SK-N-SH (cell line): Measurements from ENCODE around the gene HPS5. TPM values are rescaled to one million over a fixed set of nuclear protein-coding genes. Genes with fewer than 3 reads are reported as not detected.
"Not testable (repeated sequence)": the region's sequence is repeated elsewhere in the genome, so short reads cannot be mapped to it uniquely, and the experiment has no call there.

Experiments
- CTCF ChIA-PET: fragments of 300-600, 350-600 bp; formaldehyde crosslinking; extraction: SDS; loops from one replicate; lab custom pipeline; 2021; lab: Yijun Ruan, JAX
- POLR2A ChIA-PET: fragments of 350-600 bp; sonication (Branson Sonifier 250); formaldehyde crosslinking; extraction: SDS; loops from one replicate; lab custom pipeline; 2020; ENCODE audit warnings: antibody characterized with exemption, inconsistent platforms; lab: Yijun Ruan, JAX
- DNase-seq: peaks from one replicate; pipeline ENCODE4 v3.0.0; 2012
- H2AFZ ChIP-seq: fragments of 200-600 bp; sonication (generic); 2 replicates; pipeline ENCODE4 v1.8.1; 2016; ENCODE audit warnings: antibody characterized with exemption, mild to moderate bottlenecking, low read depth
- H3F3A ChIP-seq: fragments of 200-600 bp; sonication (generic); replicated peaks from 2 replicates; pipeline ENCODE3; 2016; ENCODE audit warnings: antibody characterized with exemption, mild to moderate bottlenecking; ENCODE audit not compliant: insufficient read depth
- H3K27ac ChIP-seq, 2 experiments: fragments of 200-500 bp in 1 of 2; fragments of 200-600 bp in 1 of 2; sonication (Bioruptor generic) in 1 of 2; sonication (generic), shearing (Covaris generic) in 1 of 2; 2 replicates each; pipeline versions ENCODE4 v1.5.1 to v1.6.1; 2014 to 2016; ENCODE audit warnings: low read depth in 2 of 2, inconsistent platforms in 1 of 2, low read length in 1 of 2, mild to moderate bottlenecking in 1 of 2, mixed read lengths in 1 of 2
- H3K27me3 ChIP-seq: fragments of 200-600 bp; sonication (generic), shearing (Covaris generic); 2 replicates; pipeline ENCODE4 v1.6.1; 2016; ENCODE audit warnings: mixed run types; ENCODE audit not compliant: insufficient read depth
- H3K36me3 ChIP-seq, 2 experiments: fragments of 200-500 bp in 1 of 2; fragments of 200-600 bp in 1 of 2; sonication (Bioruptor generic) in 1 of 2; sonication (generic) in 1 of 2; replicated peaks in 1 of 2; 2 replicates each; pipeline versions ENCODE3 to v1.5.1; 2014 to 2016; ENCODE audit warnings: low read length in 1 of 2, mild to moderate bottlenecking in 1 of 2; ENCODE audit not compliant: insufficient read depth in 2 of 2, control insufficient read depth in 1 of 2
- H3K4me1 ChIP-seq, 2 experiments: fragments of 200-500 bp in 1 of 2; fragments of 200-600 bp in 1 of 2; sonication (Bioruptor generic) in 1 of 2; sonication (generic), shearing (Covaris generic) in 1 of 2; 2 replicates each; pipeline versions ENCODE4 v1.5.1 to v1.6.1; 2014 to 2016; ENCODE audit warnings: low read depth in 1 of 2, low read length in 1 of 2, mixed run types in 1 of 2; ENCODE audit not compliant: insufficient read depth in 2 of 2, control insufficient read depth in 1 of 2
- H3K4me2 ChIP-seq: fragments of 200-600 bp; sonication (generic), shearing (Covaris generic); 2 replicates; pipeline ENCODE4 v1.6.1; 2017; ENCODE audit warnings: mixed run types
- H3K4me3 ChIP-seq, 2 experiments: fragments of 200-500 bp in 1 of 2; fragments of 200-600 bp in 1 of 2; sonication (Bioruptor generic) in 1 of 2; sonication (generic), shearing (Covaris generic) in 1 of 2; 2 replicates each; pipeline versions ENCODE4 v1.5.1 to v1.8.1; 2014 to 2016; ENCODE audit warnings: low read depth in 2 of 2, inconsistent platforms in 1 of 2, low read length in 1 of 2, mild to moderate bottlenecking in 1 of 2, mixed read lengths in 1 of 2, moderate library complexity in 1 of 2
- H3K79me2 ChIP-seq: fragments of 200-600 bp; sonication (generic); 2 replicates; pipeline ENCODE4 v1.8.1; 2017; ENCODE audit warnings: mild to moderate bottlenecking; ENCODE audit not compliant: insufficient read depth
- H3K9ac ChIP-seq: fragments of 200-600 bp; sonication (generic); 2 replicates; pipeline ENCODE4 v1.6.1; 2017; ENCODE audit warnings: mixed run types
- H3K9me2 ChIP-seq: fragments of 200-600 bp; sonication (generic); 2 replicates; pipeline ENCODE4 v1.6.1; 2017; ENCODE audit warnings: mixed run types
- H3K9me3 ChIP-seq: fragments of 200-600 bp; sonication (generic); 2 replicates; pipeline ENCODE4 v1.6.1; 2017; ENCODE audit warnings: mixed run types, mild to moderate bottlenecking, moderate library complexity
- H4K20me1 ChIP-seq: fragments of 200-600 bp; sonication (generic); 2 replicates; pipeline ENCODE4 v1.6.1; 2017; ENCODE audit warnings: mild to moderate bottlenecking, mixed run types; ENCODE audit not compliant: insufficient read depth
- FOSL2 ChIP-seq: IDR thresholded peaks from 2 replicates; pipeline ENCODE4 v1.4.0; 2012; ENCODE audit warnings: low read depth, mild to moderate bottlenecking, moderate library complexity, borderline replicate concordance
- MXI1 ChIP-seq: IDR thresholded peaks from 2 replicates; pipeline ENCODE4 v1.6.1; 2012; ENCODE audit warnings: mild to moderate bottlenecking, low read depth, low read length, improper control_type of control experiment
- POLR2AphosphoS5 ChIP-seq: IDR thresholded peaks from 2 replicates; pipeline ENCODE4 v1.6.1; 2012; ENCODE audit warnings: low read depth, low read length
- RAD21 ChIP-seq: IDR thresholded peaks from 2 replicates; pipeline ENCODE4 v1.6.1; 2012; ENCODE audit warnings: mild to moderate bottlenecking, low read length
- TAF1 ChIP-seq: IDR thresholded peaks from 2 replicates; pipeline ENCODE4 v1.6.1; 2012; ENCODE audit warnings: low read depth, mild to moderate bottlenecking, low read length, moderate library complexity, borderline replicate concordance
- TEAD4 ChIP-seq: IDR thresholded peaks from 2 replicates; pipeline ENCODE4 v1.4.0; 2012; ENCODE audit warnings: mild to moderate bottlenecking, borderline replicate concordance; ENCODE audit not compliant: insufficient read depth
- WGBS: methylation state at CpG from one replicate; pipeline ENCODE4 v1.1.6; 2017; ENCODE audit warnings: low lambda C conversion rate; 5-methylcytosine and 5-hydroxymethylcytosine counted together
- polyA plus RNA-seq, 3 experiments: library from polyadenylated mRNA; depleted of rRNA; stranded (reverse); fragments of >200 nt; gene quantifications; 2 replicates each; pipeline ENCODE4 v1.2.3, GENCODE V29; 2012
- TF ChIP-seq, protein P1 (sequence below): fragments of 150-350 bp; IDR thresholded peaks from 2 replicates; pipeline ENCODE4 v1.6.1; 2017; ENCODE audit warnings: antibody characterized with exemption, low read length, low read depth, borderline replicate concordance
- TF ChIP-seq, protein P2 (sequence below): fragments of 150-350 bp; IDR thresholded peaks from 2 replicates; pipeline ENCODE4 v1.6.1; 2016; ENCODE audit warnings: mild to moderate bottlenecking, low read depth, low read length
- TF ChIP-seq, protein P3 (sequence below): IDR thresholded peaks from 2 replicates; pipeline ENCODE4 v1.4.0; 2012; ENCODE audit warnings: low read depth

The HPS5 gene
- polyA plus RNA-seq, 1 of the 3 experiments (the other 2 are of a cell fraction) = 8.2 TPM

DNA sequence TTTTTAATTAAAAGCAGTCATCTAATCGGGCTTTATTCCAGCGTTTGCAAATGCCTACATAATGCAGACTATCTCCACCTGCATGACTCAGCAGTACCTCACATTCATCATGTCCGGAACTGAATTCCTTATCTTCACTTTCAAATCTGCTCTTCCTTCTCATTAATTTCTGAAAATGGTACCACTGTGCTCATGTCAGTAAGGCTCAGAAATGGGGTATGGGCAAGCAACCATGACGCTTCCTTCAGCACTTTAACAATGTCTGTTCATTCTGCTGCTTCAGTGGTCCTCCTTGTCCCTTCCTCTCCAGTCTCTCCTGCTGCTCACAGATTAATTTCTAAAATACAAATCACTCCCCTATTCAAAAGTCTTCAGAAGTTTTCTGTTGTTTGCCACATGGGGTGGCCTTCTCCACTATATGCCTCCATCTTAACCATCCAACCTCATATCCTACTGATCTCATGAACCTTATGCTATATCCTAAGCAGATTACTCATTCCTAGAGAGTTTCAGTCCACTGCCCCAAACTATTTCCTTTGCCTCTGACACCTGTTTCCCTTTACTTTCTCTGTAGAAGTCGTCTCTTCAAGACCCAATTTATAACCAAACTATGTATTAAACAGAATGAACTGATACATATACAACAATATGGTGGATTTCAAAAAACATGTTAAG lies 7.4 kb upstream of the HPS5 start (continued):
- TF ChIP-seq MXI1 (no peak), TEAD4 (no peak), FOSL2 (peak; percentile 21; the same call in 1 of the 2 replicates), RAD21 (no peak), TAF1 (no peak), POLR2AphosphoS5 (peak; percentile 53; the same call in 1 of the 2 replicates)
- TF ChIP-seq, protein P1, sequence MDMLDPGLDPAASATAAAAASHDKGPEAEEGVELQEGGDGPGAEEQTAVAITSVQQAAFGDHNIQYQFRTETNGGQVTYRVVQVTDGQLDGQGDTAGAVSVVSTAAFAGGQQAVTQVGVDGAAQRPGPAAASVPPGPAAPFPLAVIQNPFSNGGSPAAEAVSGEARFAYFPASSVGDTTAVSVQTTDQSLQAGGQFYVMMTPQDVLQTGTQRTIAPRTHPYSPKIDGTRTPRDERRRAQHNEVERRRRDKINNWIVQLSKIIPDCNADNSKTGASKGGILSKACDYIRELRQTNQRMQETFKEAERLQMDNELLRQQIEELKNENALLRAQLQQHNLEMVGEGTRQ = no peak
- TF ChIP-seq, protein P2, sequence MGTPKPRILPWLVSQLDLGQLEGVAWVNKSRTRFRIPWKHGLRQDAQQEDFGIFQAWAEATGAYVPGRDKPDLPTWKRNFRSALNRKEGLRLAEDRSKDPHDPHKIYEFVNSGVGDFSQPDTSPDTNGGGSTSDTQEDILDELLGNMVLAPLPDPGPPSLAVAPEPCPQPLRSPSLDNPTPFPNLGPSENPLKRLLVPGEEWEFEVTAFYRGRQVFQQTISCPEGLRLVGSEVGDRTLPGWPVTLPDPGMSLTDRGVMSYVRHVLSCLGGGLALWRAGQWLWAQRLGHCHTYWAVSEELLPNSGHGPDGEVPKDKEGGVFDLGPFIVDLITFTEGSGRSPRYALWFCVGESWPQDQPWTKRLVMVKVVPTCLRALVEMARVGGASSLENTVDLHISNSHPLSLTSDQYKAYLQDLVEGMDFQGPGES = no peak
- TF ChIP-seq, protein P3, sequence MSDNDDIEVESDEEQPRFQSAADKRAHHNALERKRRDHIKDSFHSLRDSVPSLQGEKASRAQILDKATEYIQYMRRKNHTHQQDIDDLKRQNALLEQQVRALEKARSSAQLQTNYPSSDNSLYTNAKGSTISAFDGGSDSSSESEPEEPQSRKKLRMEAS = no peak

DNA sequence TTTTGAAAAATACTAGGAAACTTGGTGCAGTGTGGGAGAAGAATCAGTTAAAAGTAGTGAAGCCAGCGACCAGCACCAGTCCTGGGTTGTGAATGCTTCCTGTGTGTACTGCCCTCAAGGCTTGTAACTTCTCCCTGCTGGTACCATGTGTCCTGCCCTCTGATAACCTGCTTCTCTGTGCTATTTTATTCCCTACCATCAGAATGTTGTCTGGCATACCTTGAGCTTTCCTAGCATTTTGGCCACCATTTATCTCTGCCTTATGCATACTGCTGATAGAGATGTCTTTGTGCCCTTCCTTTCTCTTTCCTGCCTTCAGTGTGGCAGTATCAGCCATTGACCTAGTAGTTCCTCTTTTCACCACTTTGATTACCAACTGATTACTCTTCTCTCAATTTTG lies 2.4 kb upstream of the HPS5 start:
- peak overlapping the region; percentile 86 for H3K4me2 ChIP-seq
- peak overlapping the region; percentile 97; the same call in 1 of the 2 replicates for H3K9ac ChIP-seq
- peaks cover 5 to 23% of the 10 kb centered on the region in 2 experiments for H3K4me1 ChIP-seq
- H2AFZ ChIP-seq = no peak overlapping the region
- H3K4me3 ChIP-seq = peak overlapping the region; percentile 92 to 97; a peak in 3 of 4 replicates
- H4K20me1 ChIP-seq = peaks cover 6% of the 10 kb centered on the region; the same call in 1 of the 2 replicates
- no peak overlapping the region for H3K27ac ChIP-seq
- H3K79me2 ChIP-seq = peaks cover 91% of the 10 kb centered on the region
- no peaks in the 10 kb centered on the region for H3K27me3 ChIP-seq
- no peaks in the 10 kb centered on the region for H3K9me2 ChIP-seq
- WGBS = 60% methylated on average over 1 of the region's 1 CpG
- TF ChIP-seq MXI1 = no peak
- no peak for TF ChIP-seq RAD21
- TF ChIP-seq, protein P2 = no peak
- H3F3A ChIP-seq = peaks cover 16% of the 10 kb centered on the region
- H3K36me3 ChIP-seq = peaks cover 23 to 37% of the 10 kb centered on the region in 2 experiments
- no peak for DNase-seq
- ChIA-PET POLR2A (no interaction called here), CTCF (interaction anchor here (0.6 kb wide), 1 partner anchor 27 kb away, joined by 3 read pairs; no protein-coding TSS in a partner anchor)
- H3K9me3 ChIP-seq = no peaks in the 10 kb centered on the region

DNA sequence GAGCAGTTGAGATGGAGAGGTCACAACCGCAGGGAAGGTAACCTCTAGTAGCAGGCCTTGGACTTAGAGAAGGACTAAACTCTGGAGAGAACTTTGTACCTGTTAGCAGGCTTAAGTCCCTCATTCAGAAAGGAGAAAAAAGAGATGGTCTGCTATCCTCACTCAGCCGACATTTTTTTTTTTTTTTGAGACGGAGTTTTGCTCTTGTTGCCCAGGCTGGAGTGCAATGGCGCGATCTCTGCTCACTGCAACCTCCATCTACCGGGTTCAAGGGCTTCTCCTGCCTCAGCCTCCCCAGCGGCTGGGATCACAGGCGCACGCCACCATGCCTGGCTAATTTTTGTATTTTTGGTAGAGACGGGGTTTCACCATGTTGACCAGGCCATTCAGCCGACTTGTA lies 1.9 kb upstream of the HPS5 start:
- Histone ChIP-seq H3K4me1 (peaks cover 5 to 22% of the 10 kb centered on the region in 2 experiments), H3K4me2 (peak overlapping the region; percentile 86), H3K9ac (peak overlapping the region; percentile 97; the same call in 1 of the 2 replicates), H3F3A (peaks cover 14% of the 10 kb centered on the region), H3K79me2 (peaks cover 91% of the 10 kb centered on the region), H3K36me3 (peaks cover 23 to 32% of the 10 kb centered on the region in 2 experiments), H3K4me3 (peak overlapping the region; percentile 92 to 97; a peak in 3 of 4 replicates)
- H2AFZ ChIP-seq, H3K27ac ChIP-seq, H3K9me3 ChIP-seq, CTCF ChIA-PET, DNase-seq, H3K9me2 ChIP-seq, H4K20me1 ChIP-seq, POLR2A ChIA-PET, H3K27me3 ChIP-seq: not testable (repeated sequence)
- 80% methylated on average over 11 of the region's 11 CpGs for WGBS
